ENCODE results near the gene ASCC1. TPM values are rescaled to one million over a fixed set of nuclear protein-coding genes. Genes with fewer than 3 reads are reported as not detected.

Gene ASCC1
- total and polyA plus RNA-seq, 2 experiments from 2014 or later = 31.8 to 38.7 TPM

DNA sequence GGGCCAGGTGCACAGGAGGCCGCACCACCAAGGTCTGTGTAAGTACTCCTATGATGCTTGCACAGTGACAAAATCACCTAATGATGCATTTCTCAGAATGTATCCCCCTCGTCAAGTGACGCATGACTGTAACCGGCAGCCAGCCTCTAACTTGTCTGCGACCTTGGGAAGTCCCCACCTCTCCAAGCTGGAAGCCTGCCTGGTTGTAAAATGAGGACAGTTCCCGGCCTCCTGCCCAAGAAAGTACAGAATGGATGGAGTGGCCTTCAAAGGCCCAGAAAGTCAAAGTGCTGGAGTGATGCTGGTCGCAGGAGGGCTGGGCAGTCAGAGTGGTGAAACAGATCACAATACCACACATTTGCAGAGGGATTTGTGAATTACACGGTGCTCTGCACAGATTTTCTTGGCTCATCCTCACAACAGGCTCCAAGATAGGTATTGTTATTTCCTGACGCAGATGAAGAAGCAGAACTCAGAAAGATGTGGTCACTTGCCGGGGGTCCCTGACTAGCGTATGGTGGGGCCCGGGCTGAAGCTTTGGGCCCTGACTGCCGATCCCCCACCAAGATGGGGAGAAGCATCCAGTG is 150.5 kb downstream of the ASCC1 start:
- TF ChIP-seq EZH2phosphoT487 (IDR thresholded peaks at IDR 0.05; ENCODE audit: low read depth, severe bottlenecking, unreplicated experiment) (no peak), EZH2 (IDR thresholded peaks at IDR 0.05; ENCODE audit: borderline replicate concordance) (no peak)
- TF ChIP-seq, protein P1, sequence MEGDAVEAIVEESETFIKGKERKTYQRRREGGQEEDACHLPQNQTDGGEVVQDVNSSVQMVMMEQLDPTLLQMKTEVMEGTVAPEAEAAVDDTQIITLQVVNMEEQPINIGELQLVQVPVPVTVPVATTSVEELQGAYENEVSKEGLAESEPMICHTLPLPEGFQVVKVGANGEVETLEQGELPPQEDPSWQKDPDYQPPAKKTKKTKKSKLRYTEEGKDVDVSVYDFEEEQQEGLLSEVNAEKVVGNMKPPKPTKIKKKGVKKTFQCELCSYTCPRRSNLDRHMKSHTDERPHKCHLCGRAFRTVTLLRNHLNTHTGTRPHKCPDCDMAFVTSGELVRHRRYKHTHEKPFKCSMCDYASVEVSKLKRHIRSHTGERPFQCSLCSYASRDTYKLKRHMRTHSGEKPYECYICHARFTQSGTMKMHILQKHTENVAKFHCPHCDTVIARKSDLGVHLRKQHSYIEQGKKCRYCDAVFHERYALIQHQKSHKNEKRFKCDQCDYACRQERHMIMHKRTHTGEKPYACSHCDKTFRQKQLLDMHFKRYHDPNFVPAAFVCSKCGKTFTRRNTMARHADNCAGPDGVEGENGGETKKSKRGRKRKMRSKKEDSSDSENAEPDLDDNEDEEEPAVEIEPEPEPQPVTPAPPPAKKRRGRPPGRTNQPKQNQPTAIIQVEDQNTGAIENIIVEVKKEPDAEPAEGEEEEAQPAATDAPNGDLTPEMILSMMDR (IDR thresholded peaks at IDR 0.05; ENCODE audit: poor library complexity) = no peak

GRCh38 chr10:72063703-72064391 is 152.2 kb downstream of the ASCC1 start:
- Histone ChIP-seq H3K9me3 (ENCODE audit: low read depth) (no peaks in the 10 kb centered on the region), H3K27me3 (no peaks in the 10 kb centered on the region), H2AFZ (no peak overlapping the region), H3K4me2 (no peak overlapping the region), H3K4me3 (no peak overlapping the region), H3K79me2 (no peaks in the 10 kb centered on the region), H3K36me3 (replicated peaks; ENCODE audit: insufficient read depth, low read depth) (no peaks in the 10 kb centered on the region), H3K27ac (peak overlapping the region; percentile 56), H3K4me1 (ENCODE audit: insufficient read depth) (no peaks in the 10 kb centered on the region), H4K20me1 (ENCODE audit: insufficient read depth, poor library complexity, severe bottlenecking) (no peaks in the 10 kb centered on the region), H3K9me2 (replicated peaks; ENCODE audit: insufficient read depth) (no peaks in the 10 kb centered on the region)
- TF ChIP-seq EZH2phosphoT487 (IDR thresholded peaks at IDR 0.05; ENCODE audit: low read depth, severe bottlenecking, unreplicated experiment) (no peak), EZH2 (IDR thresholded peaks at IDR 0.05; ENCODE audit: borderline replicate concordance) (no peak)
- TF ChIP-seq, protein P1 (IDR thresholded peaks at IDR 0.05; ENCODE audit: poor library complexity) = no peak
- peak; percentile 64 for DNase-seq (ENCODE audit: low spot score)
- whole genome bisulfite sequencing (ENCODE audit: low lambda C conversion rate, missing lambda C conversion rate) = 74% methylated on average over 9 of the region's 9 CpGs

More for the DNA sequence above, 150.5 kb downstream of the ASCC1 start:
- Histone ChIP-seq H3K4me2 (no peak overlapping the region), H3K27me3 (no peaks in the 10 kb centered on the region), H4K20me1 (ENCODE audit: insufficient read depth, poor library complexity, severe bottlenecking) (no peaks in the 10 kb centered on the region), H3K27ac (no peak overlapping the region), H3K36me3 (replicated peaks; ENCODE audit: insufficient read depth, low read depth) (no peaks in the 10 kb centered on the region), H3K79me2 (no peaks in the 10 kb centered on the region), H3K9me2 (replicated peaks; ENCODE audit: insufficient read depth) (no peaks in the 10 kb centered on the region), H3K4me3 (no peak overlapping the region), H3K9me3 (ENCODE audit: low read depth) (no peaks in the 10 kb centered on the region), H2AFZ (no peak overlapping the region), H3K4me1 (ENCODE audit: insufficient read depth) (no peaks in the 10 kb centered on the region)
- WGBS (ENCODE audit: low lambda C conversion rate, missing lambda C conversion rate) = 90% methylated on average over 13 of the region's 13 CpGs
- no peak for DNase-seq (ENCODE audit: low spot score)

DNA sequence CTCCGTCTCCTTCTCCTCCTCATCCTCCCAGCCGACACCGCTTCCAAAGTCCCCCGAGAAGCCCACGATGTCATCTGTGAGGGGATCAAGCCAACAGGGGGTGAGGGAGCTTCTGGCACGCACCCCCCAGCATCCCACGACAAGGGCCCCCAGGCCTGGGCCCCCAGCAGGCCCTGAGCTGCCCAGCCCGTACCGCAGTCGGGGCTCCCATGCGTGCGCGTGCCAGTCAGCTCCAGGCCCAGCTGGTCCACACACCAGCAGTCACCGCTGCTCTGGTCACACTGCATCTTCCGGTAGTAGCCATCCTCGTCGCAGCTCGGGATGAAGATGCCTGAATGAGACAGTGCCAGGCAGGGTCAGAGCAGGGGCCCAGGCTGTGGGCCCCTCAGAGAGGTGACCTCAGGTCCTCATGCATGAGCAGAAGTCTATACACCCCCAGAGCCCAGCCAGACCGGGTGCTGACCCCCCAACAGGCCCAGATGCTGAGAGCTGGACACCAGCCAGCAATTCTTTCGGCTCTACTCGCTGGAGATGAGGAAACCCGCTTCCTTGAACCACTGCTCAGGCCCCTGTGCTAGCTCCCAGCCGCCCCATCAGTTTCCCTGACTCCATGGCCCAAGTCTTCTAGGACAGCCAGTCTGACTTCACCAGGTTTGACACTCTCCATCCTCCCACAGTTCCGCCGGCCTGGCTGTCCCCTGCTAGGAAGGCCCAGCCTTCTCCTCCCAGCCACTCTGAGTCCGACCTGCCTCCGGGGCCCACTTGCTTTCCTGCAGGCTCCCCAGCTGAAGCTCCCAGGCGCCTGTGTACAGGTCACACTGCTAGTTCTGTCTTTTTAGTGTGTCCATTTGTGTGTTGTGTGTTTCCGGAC is 153.0 kb downstream of the ASCC1 start:
- H3K27me3 ChIP-seq = no peaks in the 10 kb centered on the region
- H3K4me1 ChIP-seq (ENCODE audit: insufficient read depth) = no peaks in the 10 kb centered on the region
- H3K9me2 ChIP-seq (replicated peaks; ENCODE audit: insufficient read depth) = no peaks in the 10 kb centered on the region
- no peaks in the 10 kb centered on the region for H3K36me3 ChIP-seq (replicated peaks; ENCODE audit: insufficient read depth, low read depth)
- no peak overlapping the region for H3K4me2 ChIP-seq
- H3K27ac ChIP-seq = peak overlapping the region; percentile 56
- H2AFZ ChIP-seq = no peak overlapping the region
- WGBS (ENCODE audit: low lambda C conversion rate, missing lambda C conversion rate) = 92% methylated on average over 21 of the region's 29 CpGs
- H3K9me3 ChIP-seq (ENCODE audit: low read depth) = no peaks in the 10 kb centered on the region
- H4K20me1 ChIP-seq (ENCODE audit: insufficient read depth, poor library complexity, severe bottlenecking) = no peaks in the 10 kb centered on the region
- H3K79me2 ChIP-seq = no peaks in the 10 kb centered on the region
- TF ChIP-seq, protein P1 (IDR thresholded peaks at IDR 0.05; ENCODE audit: poor library complexity) = no peak
- no peak for TF ChIP-seq EZH2 (IDR thresholded peaks at IDR 0.05; ENCODE audit: borderline replicate concordance)
- TF ChIP-seq EZH2phosphoT487 (IDR thresholded peaks at IDR 0.05; ENCODE audit: low read depth, severe bottlenecking, unreplicated experiment) = no peak
- H3K4me3 ChIP-seq = no peak overlapping the region
- no peak for DNase-seq (ENCODE audit: low spot score)
